GM21723 (cell line): ENCODE results near the gene PUS1.

Experiments used
- ATAC-seq: cut with Tn5 transposase; IDR thresholded peaks from one replicate; pipeline ENCODE4 v1.9.1; 2021; ENCODE audit warnings: mild to moderate bottlenecking, moderate library complexity; ENCODE audit not compliant: unreplicated experiment

Gene PUS1

GRCh38 chr12:131990066-131990979, 61.2 kb downstream of the PUS1 start:
- ATAC-seq: no peak

DNA sequence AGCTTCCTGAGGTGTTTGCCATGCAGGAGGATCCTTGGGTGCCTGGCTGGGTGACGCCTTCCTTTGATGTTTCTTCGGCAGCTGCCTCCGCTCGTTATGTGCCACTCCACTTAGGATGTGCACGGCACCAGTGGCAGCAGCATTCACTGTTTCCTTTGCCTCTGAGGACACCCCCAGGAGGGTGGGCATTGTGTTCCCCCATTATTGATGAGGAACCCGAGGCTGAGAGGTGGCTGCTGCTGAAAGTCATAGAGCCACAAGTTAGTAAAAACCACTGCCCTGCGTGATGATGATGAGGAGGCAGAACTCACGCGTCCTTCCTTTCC, 61.9 kb downstream of the PUS1 start:
- ATAC-seq: no peak

DNA sequence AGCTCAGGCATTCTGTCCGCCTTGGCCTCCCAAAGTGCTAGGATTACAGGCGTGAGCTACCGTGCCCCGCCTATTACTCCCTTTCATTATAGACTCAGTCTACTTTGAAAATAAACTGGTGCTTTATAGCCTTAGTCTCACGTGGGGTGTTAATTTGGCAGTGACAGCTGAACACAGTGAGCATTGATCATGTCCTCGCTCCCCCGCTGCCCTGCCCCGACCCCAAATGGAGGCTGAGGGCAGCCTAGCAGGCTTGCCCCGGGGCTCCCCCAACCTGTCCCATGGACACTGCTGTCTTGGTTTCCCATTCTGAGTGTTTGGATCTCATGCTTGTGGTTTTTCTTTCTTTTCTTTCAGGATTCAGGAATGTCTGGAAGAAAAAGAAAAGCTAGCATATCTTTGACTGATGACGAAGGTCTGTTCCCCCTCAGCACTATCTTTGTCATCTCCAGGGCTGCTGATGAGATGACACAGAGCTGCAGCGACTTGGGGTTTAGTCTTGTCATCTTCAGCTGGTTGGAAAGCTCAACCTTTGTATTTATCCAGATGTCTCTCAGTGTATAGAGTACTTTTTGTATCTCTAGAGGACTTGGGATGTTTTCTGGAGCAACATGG, 62.8 kb downstream of the PUS1 start:
- ATAC-seq: no peak

GRCh38 chr12:131994589-131994988, 65.5 kb downstream of the PUS1 start:
- peak; percentile 62 for ATAC-seq
